ENCODE measurements around the gene TMEM214.
A peak's percentile ranks its signal among the peaks of the same experiment; 100 is the strongest.

TMEM214 gene

GRCh38 chr2:27032495-27033252 is at the start of gene TMEM214:
Gene TMEM214 (plus strand): TSS chr2:27032965. CDS start chr2:27033016, 51 bp downstream.
- Histone ChIP-seq H3K4me2 (ENCODE audit: low read depth, low read length, poor library complexity, severe bottlenecking) (peak within 1 kb of the TSS; percentile 97), H3K79me2 (ENCODE audit: insufficient read depth, low read length) (peaks cover 49% of the 10 kb centered on the region), H4K20me1 (ENCODE audit: insufficient read depth, low read length, poor library complexity, severe bottlenecking) (peaks cover 11% of the 10 kb centered on the region), H3K4me1 (ENCODE audit: insufficient read depth, low read length, poor library complexity, severe bottlenecking) (peaks cover 36% of the 10 kb centered on the region), H3K9me3 (ENCODE audit: insufficient read depth, low read depth, low read length) (no peaks in the 10 kb centered on the region), H3K4me3 (ENCODE audit: low read length, poor library complexity, severe bottlenecking) (peak within 1 kb of the TSS; percentile 98), H3K9ac (ENCODE audit: low read depth, low read length, poor library complexity, severe bottlenecking) (peak within 1 kb of the TSS; percentile 96), H2AFZ (ENCODE audit: low read length) (peak within 1 kb of the TSS; percentile 98), H3K9me2 (replicated peaks; ENCODE audit: low read depth, low read length) (no peaks in the 10 kb centered on the region), H3K27me3 (ENCODE audit: insufficient read depth, low read length, poor library complexity, severe bottlenecking) (no peaks in the 10 kb centered on the region), H3K36me3 (ENCODE audit: insufficient read depth, low read length) (peaks cover 29% of the 10 kb centered on the region; the same call in 1 of the 2 replicates), H3F3A (ENCODE audit: low read depth) (no peaks in the 10 kb centered on the region)
- TF ChIP-seq EZH2phosphoT487 (IDR thresholded peaks at IDR 0.05; ENCODE audit: borderline replicate concordance) (no peak), CTCF (conservative IDR thresholded peaks at IDR 0.05; ENCODE audit: low read length) (no peak)

- Histone ChIP-seq H3K27me3 (ENCODE audit: insufficient read depth, low read length, poor library complexity, severe bottlenecking) (peaks cover 4% of the 10 kb centered on the region), H3K9me3 (ENCODE audit: insufficient read depth, low read depth, low read length) (no peaks in the 10 kb centered on the region), H3K4me1 (ENCODE audit: insufficient read depth, low read length, poor library complexity, severe bottlenecking) (no peaks in the 10 kb centered on the region), H3K4me2 (ENCODE audit: low read depth, low read length, poor library complexity, severe bottlenecking) (no peak overlapping the region), H3K9ac (ENCODE audit: low read depth, low read length, poor library complexity, severe bottlenecking) (no peak overlapping the region), H3K79me2 (ENCODE audit: insufficient read depth, low read length) (no peaks in the 10 kb centered on the region), H3K9me2 (replicated peaks; ENCODE audit: low read depth, low read length) (no peaks in the 10 kb centered on the region), H4K20me1 (ENCODE audit: insufficient read depth, low read length, poor library complexity, severe bottlenecking) (no peaks in the 10 kb centered on the region), H3K36me3 (ENCODE audit: insufficient read depth, low read length) (no peaks in the 10 kb centered on the region), H3F3A (ENCODE audit: low read depth) (no peaks in the 10 kb centered on the region), H2AFZ (ENCODE audit: low read length) (no peak overlapping the region), H3K4me3 (ENCODE audit: low read length, poor library complexity, severe bottlenecking) (no peak overlapping the region)
- TF ChIP-seq CTCF (conservative IDR thresholded peaks at IDR 0.05; ENCODE audit: low read length): no peak
- TF ChIP-seq EZH2phosphoT487 (IDR thresholded peaks at IDR 0.05; ENCODE audit: borderline replicate concordance): no peak
These were observed 49.0 kb upstream of the TMEM214 start for GRCh38 chr2:26983746-26984145.

- Histone ChIP-seq H3K4me1 (ENCODE audit: insufficient read depth, low read length, poor library complexity, severe bottlenecking) (no peaks in the 10 kb centered on the region), H3K9me2 (replicated peaks; ENCODE audit: low read depth, low read length) (no peaks in the 10 kb centered on the region), H3K79me2 (ENCODE audit: insufficient read depth, low read length) (no peaks in the 10 kb centered on the region), H3K4me2 (ENCODE audit: low read depth, low read length, poor library complexity, severe bottlenecking) (no peak overlapping the region), H3K9ac (ENCODE audit: low read depth, low read length, poor library complexity, severe bottlenecking) (no peak overlapping the region), H3K27me3 (ENCODE audit: insufficient read depth, low read length, poor library complexity, severe bottlenecking) (peaks cover 4% of the 10 kb centered on the region), H3F3A (ENCODE audit: low read depth) (no peaks in the 10 kb centered on the region), H3K36me3 (ENCODE audit: insufficient read depth, low read length) (no peaks in the 10 kb centered on the region), H3K9me3 (ENCODE audit: insufficient read depth, low read depth, low read length) (no peaks in the 10 kb centered on the region), H2AFZ (ENCODE audit: low read length) (no peak overlapping the region), H4K20me1 (ENCODE audit: insufficient read depth, low read length, poor library complexity, severe bottlenecking) (no peaks in the 10 kb centered on the region), H3K4me3 (ENCODE audit: low read length, poor library complexity, severe bottlenecking) (no peak overlapping the region)
- TF ChIP-seq EZH2phosphoT487 (IDR thresholded peaks at IDR 0.05; ENCODE audit: borderline replicate concordance) (no peak), CTCF (conservative IDR thresholded peaks at IDR 0.05; ENCODE audit: low read length) (no peak)
These were observed 47.0 kb upstream of the TMEM214 start for GRCh38 chr2:26985807-26986206.
